ENCODE results near the gene ESYT2.

ESYT2 gene

GRCh38 chr7:158757404-158757989 is 71.8 kb downstream of the ESYT2 start:
- no peak for DNase-seq (ENCODE audit: low read depth)
- no peak overlapping the region for H3K4me3 ChIP-seq (ENCODE audit: low read length)
- TF ChIP-seq, protein P1, sequence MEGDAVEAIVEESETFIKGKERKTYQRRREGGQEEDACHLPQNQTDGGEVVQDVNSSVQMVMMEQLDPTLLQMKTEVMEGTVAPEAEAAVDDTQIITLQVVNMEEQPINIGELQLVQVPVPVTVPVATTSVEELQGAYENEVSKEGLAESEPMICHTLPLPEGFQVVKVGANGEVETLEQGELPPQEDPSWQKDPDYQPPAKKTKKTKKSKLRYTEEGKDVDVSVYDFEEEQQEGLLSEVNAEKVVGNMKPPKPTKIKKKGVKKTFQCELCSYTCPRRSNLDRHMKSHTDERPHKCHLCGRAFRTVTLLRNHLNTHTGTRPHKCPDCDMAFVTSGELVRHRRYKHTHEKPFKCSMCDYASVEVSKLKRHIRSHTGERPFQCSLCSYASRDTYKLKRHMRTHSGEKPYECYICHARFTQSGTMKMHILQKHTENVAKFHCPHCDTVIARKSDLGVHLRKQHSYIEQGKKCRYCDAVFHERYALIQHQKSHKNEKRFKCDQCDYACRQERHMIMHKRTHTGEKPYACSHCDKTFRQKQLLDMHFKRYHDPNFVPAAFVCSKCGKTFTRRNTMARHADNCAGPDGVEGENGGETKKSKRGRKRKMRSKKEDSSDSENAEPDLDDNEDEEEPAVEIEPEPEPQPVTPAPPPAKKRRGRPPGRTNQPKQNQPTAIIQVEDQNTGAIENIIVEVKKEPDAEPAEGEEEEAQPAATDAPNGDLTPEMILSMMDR (conservative IDR thresholded peaks at IDR 0.05; ENCODE audit: low read depth, low read length) = no peak

DNA sequence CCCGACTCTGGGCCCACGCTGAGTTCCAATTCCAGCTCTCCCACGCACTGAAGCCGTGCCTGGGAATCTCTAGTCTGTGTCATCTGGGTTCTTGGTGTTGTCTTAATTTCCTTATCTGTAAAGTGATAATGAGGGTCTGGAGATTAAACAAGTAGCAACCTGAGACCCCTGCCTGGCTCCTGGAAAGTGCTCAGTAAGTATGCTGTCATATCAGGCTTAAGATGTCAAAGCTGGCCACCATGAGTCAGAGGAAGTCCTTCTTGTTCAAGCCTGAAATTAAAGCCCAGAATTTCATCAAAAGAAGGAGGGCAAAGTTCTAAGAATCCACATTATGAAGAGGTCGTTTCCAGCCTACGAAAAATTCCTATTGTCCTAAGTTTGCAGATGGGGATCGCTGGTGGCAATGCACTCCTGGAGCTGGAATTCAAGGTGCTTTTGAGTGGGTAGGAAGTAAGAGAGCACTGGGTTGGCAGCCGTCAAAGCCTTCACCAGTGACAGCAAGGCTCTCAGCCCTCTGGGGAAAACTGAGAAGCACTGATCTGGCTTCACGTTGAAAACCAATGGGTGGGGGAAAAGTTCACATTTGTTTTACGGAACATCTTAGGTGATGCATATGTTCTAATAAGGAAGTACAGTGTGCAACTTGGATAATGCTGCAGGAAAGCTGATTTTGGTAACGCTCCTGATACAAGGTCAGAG is 74.4 kb downstream of the ESYT2 start:
- no peak for DNase-seq (ENCODE audit: low read depth)
- H3K4me3 ChIP-seq (ENCODE audit: low read length) = no peak overlapping the region
- TF ChIP-seq, protein P1 (conservative IDR thresholded peaks at IDR 0.05; ENCODE audit: low read depth, low read length) = no peak

- TF ChIP-seq, protein P1 (conservative IDR thresholded peaks at IDR 0.05; ENCODE audit: low read depth, low read length) = no peak
- DNase-seq (ENCODE audit: low read depth) = no peak
- no peak overlapping the region for H3K4me3 ChIP-seq (ENCODE audit: low read length)
Measured at GRCh38 chr7:158753900-158754299, 75.4 kb downstream of the ESYT2 start.

DNA sequence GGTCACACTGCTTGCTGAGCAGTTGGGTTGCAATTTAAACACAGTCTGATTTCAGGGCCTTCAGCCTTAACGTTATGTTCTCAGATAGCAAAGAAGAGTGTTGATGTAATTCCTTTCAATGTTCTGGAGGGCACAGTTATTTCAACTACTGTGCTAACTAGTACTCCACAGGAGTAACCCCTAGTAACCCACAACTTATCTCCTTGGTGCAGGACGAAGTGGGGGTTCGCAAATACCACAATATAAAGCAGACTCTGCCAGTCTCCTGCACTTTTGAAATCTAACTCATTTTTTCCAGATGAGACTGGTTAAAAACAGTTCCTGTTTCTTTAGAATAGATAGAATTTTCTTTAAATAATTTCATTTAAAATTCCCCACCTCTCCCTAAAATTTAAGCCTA is 77.6 kb downstream of the ESYT2 start:
- H3K4me3 ChIP-seq (ENCODE audit: low read length) = no peak overlapping the region
- TF ChIP-seq, protein P1 (conservative IDR thresholded peaks at IDR 0.05; ENCODE audit: low read depth, low read length) = no peak
- DNase-seq (ENCODE audit: low read depth) = no peak

DNA sequence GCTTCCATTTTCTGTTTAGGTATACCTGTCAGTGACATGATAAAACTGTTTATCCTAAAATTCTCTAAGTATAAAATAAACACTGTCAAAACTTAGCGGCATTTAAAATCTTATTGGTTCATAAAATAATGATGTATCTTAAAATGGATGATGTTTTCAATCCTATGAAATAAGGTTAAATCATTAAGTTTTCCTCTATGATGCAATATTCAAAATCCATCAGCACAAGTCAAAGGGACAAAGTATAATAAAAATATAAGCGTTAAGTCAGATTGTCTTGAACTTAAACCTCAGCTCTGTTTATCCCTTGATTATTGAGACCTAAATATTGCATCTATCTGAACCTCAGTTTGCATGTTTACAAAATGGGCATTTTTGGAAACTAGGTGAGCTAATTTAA is 78.1 kb downstream of the ESYT2 start:
- no peak for DNase-seq (ENCODE audit: low read depth)
- TF ChIP-seq, protein P1 (conservative IDR thresholded peaks at IDR 0.05; ENCODE audit: low read depth, low read length) = no peak
- H3K4me3 ChIP-seq (ENCODE audit: low read length) = no peak overlapping the region

GRCh38 chr7:158750702-158751101 is 78.6 kb downstream of the ESYT2 start:
- no peak for DNase-seq (ENCODE audit: low read depth)
- no peak overlapping the region for H3K4me3 ChIP-seq (ENCODE audit: low read length)
- TF ChIP-seq, protein P1 (conservative IDR thresholded peaks at IDR 0.05; ENCODE audit: low read depth, low read length) = no peak

DNA sequence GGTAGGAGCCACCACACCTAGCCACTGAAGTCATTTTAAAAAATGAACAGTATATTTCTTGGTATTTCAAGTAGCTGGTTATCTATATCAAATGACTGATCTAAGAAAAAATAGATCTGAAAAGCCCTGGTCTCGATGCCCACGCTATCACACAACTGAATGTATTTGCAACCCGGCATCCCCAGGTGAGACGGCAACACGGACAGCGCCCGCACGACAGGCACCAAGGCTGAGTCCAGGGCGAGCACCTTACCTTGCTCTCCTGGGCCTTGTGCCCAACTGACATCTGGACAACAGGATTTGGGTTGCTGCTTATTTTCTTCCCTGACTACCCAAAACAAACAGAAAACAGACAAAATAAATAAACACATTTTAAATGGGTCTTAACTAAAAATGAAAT is 79.9 kb downstream of the ESYT2 start:
- TF ChIP-seq, protein P1 (conservative IDR thresholded peaks at IDR 0.05; ENCODE audit: low read depth, low read length) = no peak
- no peak for DNase-seq (ENCODE audit: low read depth)
- no peak overlapping the region for H3K4me3 ChIP-seq (ENCODE audit: low read length)
